Mesothelial cell of epicardium (in vitro differentiated cells): Measurements from ENCODE around the gene CNPPD1. TPM values are rescaled to one million over a fixed set of nuclear protein-coding genes. Genes with fewer than 3 reads are reported as not detected.

Experiments used
- DNase-seq, 2 experiments: peaks; one replicate each; pipeline ENCODE4 v3.0.0; 2021; ENCODE audit warnings: low spot score in 2 of 2; ENCODE audit not compliant: unreplicated experiment in 2 of 2
- H3K27ac Mint-ChIP-seq: 2 replicates; pipeline ENCODE4 v1.8.0; 2021; ENCODE audit warnings: mixed read lengths
- H3K27me3 Mint-ChIP-seq: 2 replicates; pipeline ENCODE4 v1.8.0; 2021; ENCODE audit warnings: low read depth, mixed read lengths
- H3K36me3 Mint-ChIP-seq: 2 replicates; pipeline ENCODE4 v1.8.0; 2021; ENCODE audit warnings: mixed read lengths
- H3K4me1 Mint-ChIP-seq: 2 replicates; pipeline ENCODE4 v1.8.0; 2021; ENCODE audit warnings: mixed read lengths
- H3K4me3 Mint-ChIP-seq: 2 replicates; pipeline ENCODE4 v1.8.0; 2021; ENCODE audit warnings: mild to moderate bottlenecking, moderate library complexity, mixed read lengths
- H3K9me3 Mint-ChIP-seq: 2 replicates; pipeline ENCODE4 v1.8.0; 2021; ENCODE audit warnings: mixed read lengths
- total RNA-seq: library from RNA; stranded (reverse); gene quantifications from 3 replicates; pipeline ENCODE4 v1.2.1, GENCODE V29; 2021
- TF ChIP-seq, protein P1 (sequence below): fragments of 200-600 bp; sonication (generic); IDR thresholded peaks from one replicate; pipeline ENCODE4 v1.5.0; 2021; ENCODE audit warnings: antibody characterized with exemption; ENCODE audit not compliant: unreplicated experiment

Gene CNPPD1
- total RNA-seq, 1 donor from 2014 or later, result 28.2 TPM

DNA sequence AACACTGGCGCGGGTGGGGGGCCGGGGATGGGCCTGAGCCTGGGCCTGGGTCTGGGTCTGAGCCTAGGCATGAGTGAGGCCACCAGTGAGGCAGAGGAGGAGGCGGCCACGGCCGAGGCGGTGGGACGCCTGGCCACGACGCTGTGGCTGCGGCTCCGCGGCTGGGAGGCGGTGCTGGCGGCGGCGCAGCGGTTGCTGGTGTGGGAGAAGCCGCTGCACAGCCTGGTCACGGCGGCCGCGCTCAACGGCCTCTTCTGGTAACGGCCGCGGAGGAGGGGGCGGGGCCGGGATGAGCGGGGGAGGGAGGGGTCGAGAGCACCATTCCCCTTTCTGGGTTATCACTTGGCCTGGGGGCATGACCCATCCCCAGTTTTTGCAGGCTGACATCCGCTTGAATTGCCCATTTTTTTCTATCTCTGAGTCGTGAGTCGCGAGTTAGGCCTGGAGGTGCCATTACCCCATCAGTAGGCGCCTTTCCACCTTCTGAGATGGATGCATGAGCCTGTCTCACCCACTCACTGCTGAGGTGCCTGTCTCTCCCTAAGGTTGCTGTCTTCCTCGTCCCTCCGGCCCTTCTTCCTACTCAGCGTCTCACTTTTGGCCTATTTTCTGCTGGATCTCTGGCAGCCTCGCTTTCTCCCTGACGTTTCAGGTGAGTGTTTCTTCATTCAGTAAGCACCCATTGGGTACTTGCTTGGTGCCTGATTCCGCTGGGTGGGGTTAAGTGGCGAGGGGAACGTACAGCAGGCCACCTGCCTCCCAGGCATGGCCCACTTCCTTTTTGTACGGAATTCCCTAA is 1.9 kb upstream of the CNPPD1 start:
- TF ChIP-seq, protein P1, sequence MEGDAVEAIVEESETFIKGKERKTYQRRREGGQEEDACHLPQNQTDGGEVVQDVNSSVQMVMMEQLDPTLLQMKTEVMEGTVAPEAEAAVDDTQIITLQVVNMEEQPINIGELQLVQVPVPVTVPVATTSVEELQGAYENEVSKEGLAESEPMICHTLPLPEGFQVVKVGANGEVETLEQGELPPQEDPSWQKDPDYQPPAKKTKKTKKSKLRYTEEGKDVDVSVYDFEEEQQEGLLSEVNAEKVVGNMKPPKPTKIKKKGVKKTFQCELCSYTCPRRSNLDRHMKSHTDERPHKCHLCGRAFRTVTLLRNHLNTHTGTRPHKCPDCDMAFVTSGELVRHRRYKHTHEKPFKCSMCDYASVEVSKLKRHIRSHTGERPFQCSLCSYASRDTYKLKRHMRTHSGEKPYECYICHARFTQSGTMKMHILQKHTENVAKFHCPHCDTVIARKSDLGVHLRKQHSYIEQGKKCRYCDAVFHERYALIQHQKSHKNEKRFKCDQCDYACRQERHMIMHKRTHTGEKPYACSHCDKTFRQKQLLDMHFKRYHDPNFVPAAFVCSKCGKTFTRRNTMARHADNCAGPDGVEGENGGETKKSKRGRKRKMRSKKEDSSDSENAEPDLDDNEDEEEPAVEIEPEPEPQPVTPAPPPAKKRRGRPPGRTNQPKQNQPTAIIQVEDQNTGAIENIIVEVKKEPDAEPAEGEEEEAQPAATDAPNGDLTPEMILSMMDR, result no peak
- Mint-ChIP-seq H3K27ac (peak overlapping the region; percentile 81), H3K4me1 (peaks cover 24% of the 10 kb centered on the region), H3K27me3 (no peaks in the 10 kb centered on the region), H3K4me3 (peak overlapping the region; percentile 78), H3K36me3 (peaks cover 24% of the 10 kb centered on the region), H3K9me3 (no peaks in the 10 kb centered on the region)
- no peak for DNase-seq

- peak within 1 kb of the TSS; percentile 82 for H3K4me3 Mint-ChIP-seq
- no peaks in the 10 kb centered on the region for H3K27me3 Mint-ChIP-seq
Observed at GRCh38 chr2:219177552-219178376, 1.0 kb upstream of the CNPPD1 start, which contains the start of gene RETREG2. TSS of gene RETREG2 (plus strand) at chr2:219178275. CDS start at chr2:219178353, 78 bp downstream.

DNA sequence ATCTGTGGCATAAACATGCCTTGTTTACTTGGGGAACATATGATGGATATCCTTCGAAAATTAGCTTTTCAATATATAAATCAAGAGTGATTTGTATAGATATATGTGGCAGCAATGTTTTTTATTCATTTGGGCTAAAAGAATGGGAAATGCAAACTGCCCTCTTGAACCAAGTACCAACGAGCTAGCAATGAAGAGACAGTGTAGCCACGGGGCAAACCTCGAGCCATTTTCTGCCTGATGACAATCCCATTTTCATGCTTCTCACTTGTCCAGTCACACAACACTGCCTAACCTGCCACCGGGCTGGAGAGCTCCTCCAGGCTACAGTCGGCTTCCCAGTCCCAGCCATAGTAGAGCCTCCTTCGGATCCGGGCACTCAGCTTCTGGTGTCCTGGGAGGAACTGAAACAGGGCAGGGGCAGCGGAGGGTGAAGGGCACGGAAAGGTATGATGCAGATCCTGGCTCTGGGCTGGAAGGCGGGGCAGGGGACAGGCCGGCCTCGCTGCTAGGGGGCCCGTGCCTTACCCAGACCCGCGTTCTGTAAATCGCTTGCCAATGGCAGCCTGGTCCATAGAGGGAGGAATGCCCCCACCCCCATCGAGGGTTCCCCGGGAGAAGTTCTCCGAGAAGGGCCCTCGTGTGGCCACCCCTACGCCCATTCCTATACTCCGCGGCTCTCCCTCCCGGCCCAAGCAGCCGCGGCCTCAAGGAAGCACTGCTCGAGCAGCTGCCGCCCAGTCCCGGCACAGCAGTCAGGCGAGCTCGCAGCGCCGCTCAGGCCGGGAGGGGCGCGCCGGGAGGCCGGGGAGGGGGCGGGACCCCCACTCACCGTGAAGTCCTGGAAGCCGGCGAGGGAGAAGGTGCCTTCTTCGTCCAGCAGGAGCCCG is 552 bp downstream of the CNPPD1 start:
- TF ChIP-seq, protein P1, result no peak
- H3K36me3 Mint-ChIP-seq, result peaks cover 16% of the 10 kb centered on the region
- H3K27ac Mint-ChIP-seq, result peak overlapping the region; percentile 81
- no peaks in the 10 kb centered on the region for H3K27me3 Mint-ChIP-seq
- H3K4me3 Mint-ChIP-seq, result peak overlapping the region; percentile 82
- DNase-seq, result no peak
- peaks cover 25% of the 10 kb centered on the region for H3K4me1 Mint-ChIP-seq
- H3K9me3 Mint-ChIP-seq, result no peaks in the 10 kb centered on the region

More at GRCh38 chr2:219177552-219178376, 1.0 kb upstream of the CNPPD1 start, which contains the start of gene RETREG2:
- Mint-ChIP-seq H3K4me1 (peaks cover 24% of the 10 kb centered on the region), H3K9me3 (no peaks in the 10 kb centered on the region), H3K27ac (peak within 1 kb of the TSS; percentile 99), H3K36me3 (peaks cover 24% of the 10 kb centered on the region)
- DNase-seq, result peak; percentile 78 to 81
- TF ChIP-seq, protein P1, result no peak

DNA sequence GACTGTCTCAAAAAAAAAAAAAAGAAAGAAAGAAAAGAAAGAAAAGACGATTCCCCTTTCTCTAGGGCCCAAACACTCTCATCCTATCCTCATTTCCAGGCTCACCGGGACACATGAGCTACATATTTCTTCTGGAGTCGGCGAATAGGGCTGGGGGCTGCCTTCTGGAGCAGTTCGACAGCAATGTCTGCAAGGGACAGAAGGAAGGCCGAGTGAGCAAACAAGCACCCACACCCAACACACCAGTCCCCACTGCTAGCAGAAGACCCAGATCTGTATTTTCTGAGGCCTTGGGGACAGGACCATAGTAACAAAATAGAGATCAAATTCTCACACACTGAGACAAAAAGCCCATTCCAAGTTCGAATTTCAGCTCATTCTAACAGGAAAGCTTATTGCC is 1.2 kb downstream of the CNPPD1 start:
- TF ChIP-seq, protein P1, result no peak
- no peak for DNase-seq
- Mint-ChIP-seq H3K4me3 (peak overlapping the region; percentile 82), H3K27ac (no peak overlapping the region), H3K36me3 (peaks cover 10% of the 10 kb centered on the region), H3K9me3 (no peaks in the 10 kb centered on the region), H3K4me1 (peaks cover 25% of the 10 kb centered on the region), H3K27me3 (no peaks in the 10 kb centered on the region)

- no peak overlapping the region for H3K27ac Mint-ChIP-seq
- H3K9me3 Mint-ChIP-seq, result no peaks in the 10 kb centered on the region
- H3K4me1 Mint-ChIP-seq, result peaks cover 25% of the 10 kb centered on the region
- H3K36me3 Mint-ChIP-seq, result peaks cover 10% of the 10 kb centered on the region
- H3K27me3 Mint-ChIP-seq, result no peaks in the 10 kb centered on the region
- TF ChIP-seq, protein P1, result no peak
- no peak for DNase-seq
- H3K4me3 Mint-ChIP-seq, result no peak overlapping the region
Observed at GRCh38 chr2:219174801-219175200, 1.9 kb downstream of the CNPPD1 start.
